ENCODE data around the gene PCLO. TPM values are rescaled to one million over a fixed set of nuclear protein-coding genes. Genes with fewer than 3 reads are reported as not detected.

The PCLO gene
- total and polyA plus RNA-seq, 9 donors, result 0.31 to 3.6 (median 1.4) TPM

GRCh38 chr7:82740246-82740848 lies 422.3 kb downstream of the PCLO start:
- intact Hi-C loops (cut with DNase I), result no loop called here
- no peak for DNase-seq
- 19 to 24% (median 23%) methylated on average over 3 of the region's 3 CpGs for WGBS, 3 donors
- Histone ChIP-seq H3K27me3 (no peaks in the 10 kb centered on the region), H3K4me3 (no peak overlapping the region), H3K9me3 (no peaks in the 10 kb centered on the region), H3K27ac (no peak overlapping the region), H3K36me3 (no peaks in the 10 kb centered on the region), H3K4me1 (ENCODE audit: insufficient read depth) (no peaks in the 10 kb centered on the region)
- TF ChIP-seq EP300 (IDR thresholded peaks at IDR 0.05) (no peak), POLR2A (IDR thresholded peaks at IDR 0.05) (no peak)
- TF ChIP-seq, protein P1, sequence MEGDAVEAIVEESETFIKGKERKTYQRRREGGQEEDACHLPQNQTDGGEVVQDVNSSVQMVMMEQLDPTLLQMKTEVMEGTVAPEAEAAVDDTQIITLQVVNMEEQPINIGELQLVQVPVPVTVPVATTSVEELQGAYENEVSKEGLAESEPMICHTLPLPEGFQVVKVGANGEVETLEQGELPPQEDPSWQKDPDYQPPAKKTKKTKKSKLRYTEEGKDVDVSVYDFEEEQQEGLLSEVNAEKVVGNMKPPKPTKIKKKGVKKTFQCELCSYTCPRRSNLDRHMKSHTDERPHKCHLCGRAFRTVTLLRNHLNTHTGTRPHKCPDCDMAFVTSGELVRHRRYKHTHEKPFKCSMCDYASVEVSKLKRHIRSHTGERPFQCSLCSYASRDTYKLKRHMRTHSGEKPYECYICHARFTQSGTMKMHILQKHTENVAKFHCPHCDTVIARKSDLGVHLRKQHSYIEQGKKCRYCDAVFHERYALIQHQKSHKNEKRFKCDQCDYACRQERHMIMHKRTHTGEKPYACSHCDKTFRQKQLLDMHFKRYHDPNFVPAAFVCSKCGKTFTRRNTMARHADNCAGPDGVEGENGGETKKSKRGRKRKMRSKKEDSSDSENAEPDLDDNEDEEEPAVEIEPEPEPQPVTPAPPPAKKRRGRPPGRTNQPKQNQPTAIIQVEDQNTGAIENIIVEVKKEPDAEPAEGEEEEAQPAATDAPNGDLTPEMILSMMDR (IDR thresholded peaks at IDR 0.05), result no peak

DNA sequence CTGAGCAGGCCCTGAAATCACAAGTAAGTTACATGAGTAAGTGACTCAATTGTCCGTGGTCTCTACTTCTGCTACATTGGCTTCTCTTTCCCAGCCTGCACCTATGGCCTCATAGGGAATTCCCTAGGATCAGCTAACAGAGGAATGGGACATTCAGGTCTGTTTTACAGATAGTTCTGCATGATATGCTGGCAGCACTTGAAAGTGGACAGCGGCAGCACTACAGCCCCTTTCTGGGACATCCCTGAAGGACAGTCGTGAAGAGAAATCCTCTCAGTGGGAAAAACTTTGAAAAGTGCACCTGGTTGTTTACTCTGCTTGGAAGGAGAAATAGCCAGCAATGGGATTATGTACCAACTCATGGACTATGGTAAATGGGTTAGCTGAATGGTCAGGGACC lies 426.1 kb downstream of the PCLO start:
- H3K27ac ChIP-seq, result no peak overlapping the region
- TF ChIP-seq, protein P1 (IDR thresholded peaks at IDR 0.05), result no peak
- TF ChIP-seq EP300 (IDR thresholded peaks at IDR 0.05) (no peak), POLR2A (IDR thresholded peaks at IDR 0.05) (no peak)
- H3K9me3 ChIP-seq, result no peaks in the 10 kb centered on the region
- H3K4me1 ChIP-seq (ENCODE audit: insufficient read depth), result no peaks in the 10 kb centered on the region
- H3K27me3 ChIP-seq, result no peaks in the 10 kb centered on the region
- 79 to 85% (median 84%) methylated on average over 3 of the region's 3 CpGs for WGBS, 3 donors
- no peak for DNase-seq
- no peaks in the 10 kb centered on the region for H3K36me3 ChIP-seq
- intact Hi-C loops (cut with DNase I), result loop anchor here in 1 of 4 donors (10.0 kb wide), 1 partner anchor 692 kb away; no protein-coding TSS in a partner anchor
- H3K4me3 ChIP-seq, result no peak overlapping the region

- Histone ChIP-seq H3K9me3 (no peaks in the 10 kb centered on the region), H3K27ac (no peak overlapping the region), H3K27me3 (no peaks in the 10 kb centered on the region), H3K36me3 (no peaks in the 10 kb centered on the region), H3K4me1 (ENCODE audit: insufficient read depth) (no peaks in the 10 kb centered on the region), H3K4me3 (no peak overlapping the region)
- intact Hi-C loops (cut with DNase I), result loop anchor here in 1 of 4 donors (10.0 kb wide), 1 partner anchor 688 kb away; no protein-coding TSS in a partner anchor
- TF ChIP-seq EP300 (IDR thresholded peaks at IDR 0.05) (no peak), POLR2A (IDR thresholded peaks at IDR 0.05) (no peak)
- TF ChIP-seq, protein P1 (IDR thresholded peaks at IDR 0.05), result no peak
- DNase-seq, result no peak
- WGBS, 3 donors, result 79 to 84% (median 83%) methylated on average over 3 of the region's 3 CpGs
Measured at GRCh38 chr7:82732677-82733076, 430.0 kb downstream of the PCLO start.

GRCh38 chr7:82729172-82730030 lies 433.3 kb downstream of the PCLO start:
- WGBS, 3 donors, result 33 to 43% (median 37%) methylated on average over 8 of the region's 8 CpGs
- TF ChIP-seq, protein P1 (IDR thresholded peaks at IDR 0.05), result peak in 2 of 3 donors; percentile 12 to 13
- TF ChIP-seq POLR2A (IDR thresholded peaks at IDR 0.05) (no peak), EP300 (IDR thresholded peaks at IDR 0.05) (no peak)
- DNase-seq, result no peak
- Histone ChIP-seq H3K4me3 (no peak overlapping the region), H3K36me3 (no peaks in the 10 kb centered on the region), H3K9me3 (no peaks in the 10 kb centered on the region), H3K4me1 (ENCODE audit: insufficient read depth) (no peaks in the 10 kb centered on the region), H3K27ac (no peak overlapping the region), H3K27me3 (no peaks in the 10 kb centered on the region)
- intact Hi-C loops (cut with DNase I), result loop anchor here in 1 of 4 donors (10.0 kb wide), 1 partner anchor 685 kb away; no protein-coding TSS in a partner anchor
